OCI-LY1 (cell line): ENCODE measurements around the gene PAFAH1B2.
A peak's percentile ranks its signal among the peaks of the same experiment; 100 is the strongest.

Experiments
- H2AFZ ChIP-seq: fragments of 200-600 bp; sonication (generic), shearing (Covaris generic); 2 replicates; pipeline ENCODE4 v1.6.0; 2014; ENCODE audit warnings: antibody characterized with exemption, mild to moderate bottlenecking, low read length
- H3F3A ChIP-seq: fragments of 200-600 bp; sonication (generic), shearing (Covaris generic); 2 replicates; pipeline ENCODE4 v1.6.0; 2014; ENCODE audit warnings: mild to moderate bottlenecking, antibody characterized with exemption, low read length, moderate library complexity; ENCODE audit not compliant: insufficient read depth
- H3K27ac ChIP-seq: fragments of 200-600 bp; sonication (generic); 2 replicates; pipeline ENCODE4 v1.5.1; 2014; ENCODE audit warnings: low read length, mixed run types, mild to moderate bottlenecking, low read depth; ENCODE audit not compliant: poor library complexity, severe bottlenecking
- H3K27me3 ChIP-seq: fragments of 200-600 bp; sonication (generic); 2 replicates; pipeline ENCODE4 v1.6.0; 2014; ENCODE audit warnings: antibody characterized with exemption, mild to moderate bottlenecking, low read length, moderate library complexity; ENCODE audit not compliant: insufficient read depth
- H3K36me3 ChIP-seq: fragments of 200-600 bp; sonication (generic); 2 replicates; pipeline ENCODE4 v1.6.1; 2014; ENCODE audit warnings: mild to moderate bottlenecking, antibody characterized with exemption, low read length, moderate library complexity, mixed read lengths; ENCODE audit not compliant: insufficient read depth
- H3K4me1 ChIP-seq: fragments of 200-600 bp; sonication (generic); 2 replicates; pipeline ENCODE4 v1.5.1; 2014; ENCODE audit warnings: mild to moderate bottlenecking, low read length, moderate library complexity; ENCODE audit not compliant: insufficient read depth, severe bottlenecking
- H3K4me2 ChIP-seq: fragments of 200-600 bp; sonication (generic), shearing (Covaris generic); 2 replicates; pipeline ENCODE4 v1.6.1; 2014; ENCODE audit warnings: low read length
- H3K4me3 ChIP-seq: fragments of 200-600 bp; sonication (generic); 2 replicates; pipeline ENCODE4 v1.5.1; 2014; ENCODE audit warnings: low read length, low read depth, mild to moderate bottlenecking, mixed read lengths; ENCODE audit not compliant: poor library complexity, severe bottlenecking
- H3K79me2 ChIP-seq: fragments of 200-600 bp; shearing (Covaris generic); 2 replicates; pipeline ENCODE4 v1.6.1; 2016; ENCODE audit warnings: mixed run types, low read length, mixed read lengths; ENCODE audit not compliant: insufficient read depth
- H3K9ac ChIP-seq: fragments of 200-600 bp; sonication (generic), shearing (Covaris generic); 2 replicates; pipeline ENCODE4 v1.6.1; 2014; ENCODE audit warnings: mild to moderate bottlenecking, low read length, mixed read lengths
- H3K9me2 ChIP-seq: fragments of 200-600 bp; sonication (generic), shearing (Covaris generic); 2 replicates; pipeline ENCODE4 v1.6.1; 2014; ENCODE audit warnings: low read depth, mild to moderate bottlenecking, low read length, mixed read lengths
- H3K9me3 ChIP-seq: fragments of 200-600 bp; shearing (Covaris generic); 2 replicates; pipeline ENCODE4 v1.6.1; 2014; ENCODE audit warnings: low read length, mixed read lengths
- H4K20me1 ChIP-seq: fragments of 200-600 bp; sonication (generic), shearing (Covaris generic); 2 replicates; pipeline ENCODE4 v1.6.0; 2016; ENCODE audit warnings: mild to moderate bottlenecking, low read length; ENCODE audit not compliant: insufficient read depth
- EZH2 ChIP-seq: fragments of 200-600 bp; sonication (generic), shearing (Covaris generic); IDR thresholded peaks from 2 replicates; pipeline ENCODE4 v1.8.0; 2017; ENCODE audit warnings: borderline replicate concordance, mixed run types, mild to moderate bottlenecking, antibody characterized with exemption, low read length, moderate library complexity, mixed read lengths
- TF ChIP-seq, protein P1 (sequence below): fragments of 200-600 bp; sonication (generic), shearing (Covaris generic); IDR thresholded peaks from 2 replicates; pipeline ENCODE4 v1.5.1; 2017; ENCODE audit warnings: mild to moderate bottlenecking, antibody characterized with exemption, low read length, moderate library complexity, mixed read lengths

The PAFAH1B2 gene

DNA sequence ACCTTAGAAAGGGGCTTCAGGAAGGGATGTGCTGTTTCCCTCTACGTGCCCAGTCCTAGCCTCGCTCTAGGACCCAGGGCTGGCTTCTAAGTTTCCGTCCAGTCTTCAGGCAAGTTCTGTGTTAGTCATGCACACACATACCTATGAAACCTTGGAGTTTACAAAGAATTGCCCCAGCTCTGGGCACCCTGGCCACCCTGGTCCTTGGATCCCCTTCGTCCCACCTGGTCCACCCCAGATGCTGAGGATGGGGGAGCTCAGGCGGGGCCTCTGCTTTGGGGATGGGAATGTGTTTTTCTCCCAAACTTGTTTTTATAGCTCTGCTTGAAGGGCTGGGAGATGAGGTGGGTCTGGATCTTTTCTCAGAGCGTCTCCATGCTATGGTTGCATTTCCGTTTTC, 52.9 kb downstream of the PAFAH1B2 start:
- Histone ChIP-seq H4K20me1 (no peaks in the 10 kb centered on the region), H3K27me3 (no peaks in the 10 kb centered on the region), H3K4me1 (no peaks in the 10 kb centered on the region), H3K4me2 (no peak overlapping the region), H3K4me3 (no peak overlapping the region), H3K9ac (no peak overlapping the region), H3K9me2 (no peaks in the 10 kb centered on the region), H3K27ac (no peak overlapping the region), H3K9me3 (no peaks in the 10 kb centered on the region), H3K79me2 (no peaks in the 10 kb centered on the region), H3F3A (no peaks in the 10 kb centered on the region), H2AFZ (no peak overlapping the region), H3K36me3 (no peaks in the 10 kb centered on the region; the same call in 1 of the 2 replicates)
- TF ChIP-seq EZH2 = no peak
- TF ChIP-seq, protein P1, sequence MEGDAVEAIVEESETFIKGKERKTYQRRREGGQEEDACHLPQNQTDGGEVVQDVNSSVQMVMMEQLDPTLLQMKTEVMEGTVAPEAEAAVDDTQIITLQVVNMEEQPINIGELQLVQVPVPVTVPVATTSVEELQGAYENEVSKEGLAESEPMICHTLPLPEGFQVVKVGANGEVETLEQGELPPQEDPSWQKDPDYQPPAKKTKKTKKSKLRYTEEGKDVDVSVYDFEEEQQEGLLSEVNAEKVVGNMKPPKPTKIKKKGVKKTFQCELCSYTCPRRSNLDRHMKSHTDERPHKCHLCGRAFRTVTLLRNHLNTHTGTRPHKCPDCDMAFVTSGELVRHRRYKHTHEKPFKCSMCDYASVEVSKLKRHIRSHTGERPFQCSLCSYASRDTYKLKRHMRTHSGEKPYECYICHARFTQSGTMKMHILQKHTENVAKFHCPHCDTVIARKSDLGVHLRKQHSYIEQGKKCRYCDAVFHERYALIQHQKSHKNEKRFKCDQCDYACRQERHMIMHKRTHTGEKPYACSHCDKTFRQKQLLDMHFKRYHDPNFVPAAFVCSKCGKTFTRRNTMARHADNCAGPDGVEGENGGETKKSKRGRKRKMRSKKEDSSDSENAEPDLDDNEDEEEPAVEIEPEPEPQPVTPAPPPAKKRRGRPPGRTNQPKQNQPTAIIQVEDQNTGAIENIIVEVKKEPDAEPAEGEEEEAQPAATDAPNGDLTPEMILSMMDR = no peak

DNA sequence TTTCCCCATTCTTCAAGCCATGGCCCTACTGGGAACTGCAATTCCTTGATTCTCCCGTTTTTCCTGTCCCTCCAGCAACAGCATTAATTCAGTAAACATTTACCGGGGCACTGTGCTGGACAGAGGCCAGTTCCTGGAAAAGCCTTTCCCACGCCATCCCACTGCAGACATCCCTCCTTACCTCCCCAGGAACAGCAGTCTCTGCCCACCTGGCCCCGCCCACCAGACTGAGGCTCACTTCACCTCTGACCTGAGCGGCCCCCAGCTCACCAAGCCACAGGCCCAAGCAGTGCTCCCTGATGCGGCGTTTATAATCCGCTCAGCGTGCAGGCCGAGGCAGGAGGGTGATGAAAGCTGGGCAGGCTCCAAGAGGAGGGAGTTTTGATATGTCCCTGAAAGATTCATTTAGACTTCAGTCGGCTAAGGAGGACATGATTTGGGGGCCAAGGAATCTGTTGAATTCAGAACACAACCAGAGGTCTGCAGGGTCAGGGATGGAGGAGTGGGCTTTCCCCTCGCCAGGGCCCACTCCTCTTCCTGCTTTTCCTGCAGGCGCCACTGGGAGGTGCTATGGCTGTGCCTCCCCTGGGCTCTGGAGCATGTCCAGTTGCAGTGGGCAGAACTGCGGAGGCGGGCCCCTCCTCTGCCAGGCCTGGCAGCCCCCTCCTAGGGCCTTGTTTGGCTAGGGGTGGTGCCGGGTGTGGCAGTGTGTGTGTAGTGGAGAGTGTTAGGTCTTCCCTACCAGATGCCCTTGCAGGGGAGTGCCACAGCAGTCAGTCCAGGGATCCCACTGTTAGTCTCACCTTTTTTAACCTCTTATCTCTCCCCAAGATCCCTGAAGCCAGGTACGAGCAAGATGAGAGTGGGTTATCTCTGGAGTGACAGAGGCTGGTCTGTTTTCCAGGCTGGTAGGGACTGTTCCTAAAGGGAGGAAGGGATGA, 53.7 kb downstream of the PAFAH1B2 start:
- Histone ChIP-seq H3K4me3 (no peak overlapping the region), H3K9ac (no peak overlapping the region), H2AFZ (no peak overlapping the region), H3F3A (no peaks in the 10 kb centered on the region), H3K27me3 (no peaks in the 10 kb centered on the region), H3K9me2 (no peaks in the 10 kb centered on the region), H3K27ac (no peak overlapping the region), H3K4me2 (no peak overlapping the region), H3K79me2 (no peaks in the 10 kb centered on the region), H3K4me1 (no peaks in the 10 kb centered on the region), H4K20me1 (no peaks in the 10 kb centered on the region), H3K36me3 (no peaks in the 10 kb centered on the region; the same call in 1 of the 2 replicates), H3K9me3 (no peaks in the 10 kb centered on the region)
- TF ChIP-seq, protein P1 = peak; percentile 34
- TF ChIP-seq EZH2 = no peak

DNA sequence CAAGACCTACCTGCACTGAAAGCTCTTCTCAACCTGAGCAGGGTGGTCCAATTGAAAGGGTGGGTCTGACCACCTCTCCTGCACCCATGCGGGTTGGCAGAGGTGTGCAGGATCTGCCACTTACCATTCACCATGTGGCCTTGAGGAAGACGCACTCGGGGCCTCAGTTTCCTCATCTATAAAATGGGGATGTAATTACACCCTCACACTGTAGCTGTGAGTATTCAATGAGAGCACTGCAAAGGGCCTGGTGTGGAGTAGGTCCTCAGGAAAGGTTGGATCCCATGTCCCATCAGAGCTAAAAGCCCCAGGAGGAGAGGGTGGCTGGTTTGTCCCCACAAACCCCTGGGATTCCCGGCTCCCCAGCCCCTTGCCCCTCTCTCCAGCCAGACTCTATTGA, 54.5 kb downstream of the PAFAH1B2 start:
- no peak overlapping the region for H3K27ac ChIP-seq
- no peaks in the 10 kb centered on the region for H4K20me1 ChIP-seq
- no peak overlapping the region for H2AFZ ChIP-seq
- no peaks in the 10 kb centered on the region for H3K79me2 ChIP-seq
- no peaks in the 10 kb centered on the region for H3K27me3 ChIP-seq
- no peaks in the 10 kb centered on the region; the same call in 1 of the 2 replicates for H3K36me3 ChIP-seq
- no peak overlapping the region for H3K9ac ChIP-seq
- no peaks in the 10 kb centered on the region for H3K9me3 ChIP-seq
- H3F3A ChIP-seq = no peaks in the 10 kb centered on the region
- H3K4me3 ChIP-seq = no peak overlapping the region
- no peaks in the 10 kb centered on the region for H3K4me1 ChIP-seq
- no peaks in the 10 kb centered on the region for H3K9me2 ChIP-seq
- no peak overlapping the region for H3K4me2 ChIP-seq
- TF ChIP-seq, protein P1 = no peak
- TF ChIP-seq EZH2 = no peak
